ENCODE data around the gene MYOCD.

DNA sequence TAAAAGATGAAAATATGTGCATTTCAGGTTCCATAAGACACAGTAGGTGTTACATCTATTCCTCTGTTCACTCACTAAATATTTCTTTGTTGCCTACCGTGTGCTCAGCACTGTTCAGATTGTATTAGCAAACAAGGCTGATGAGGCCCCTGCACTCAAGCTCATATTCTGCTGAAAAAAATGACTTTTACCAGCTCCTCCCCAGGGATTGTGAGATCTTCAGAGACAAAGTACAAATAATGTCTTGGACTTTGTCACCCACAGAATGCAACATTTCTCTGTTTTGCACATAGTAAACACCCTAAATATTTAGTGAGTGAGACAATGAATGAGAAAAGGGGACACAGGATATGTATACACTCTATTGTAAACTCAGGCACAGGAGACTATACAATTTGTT lies 21.9 kb upstream of the MYOCD start:
- no peak for TF ChIP-seq YY1 (IDR thresholded peaks at IDR 0.05)
- TF ChIP-seq, protein P1, sequence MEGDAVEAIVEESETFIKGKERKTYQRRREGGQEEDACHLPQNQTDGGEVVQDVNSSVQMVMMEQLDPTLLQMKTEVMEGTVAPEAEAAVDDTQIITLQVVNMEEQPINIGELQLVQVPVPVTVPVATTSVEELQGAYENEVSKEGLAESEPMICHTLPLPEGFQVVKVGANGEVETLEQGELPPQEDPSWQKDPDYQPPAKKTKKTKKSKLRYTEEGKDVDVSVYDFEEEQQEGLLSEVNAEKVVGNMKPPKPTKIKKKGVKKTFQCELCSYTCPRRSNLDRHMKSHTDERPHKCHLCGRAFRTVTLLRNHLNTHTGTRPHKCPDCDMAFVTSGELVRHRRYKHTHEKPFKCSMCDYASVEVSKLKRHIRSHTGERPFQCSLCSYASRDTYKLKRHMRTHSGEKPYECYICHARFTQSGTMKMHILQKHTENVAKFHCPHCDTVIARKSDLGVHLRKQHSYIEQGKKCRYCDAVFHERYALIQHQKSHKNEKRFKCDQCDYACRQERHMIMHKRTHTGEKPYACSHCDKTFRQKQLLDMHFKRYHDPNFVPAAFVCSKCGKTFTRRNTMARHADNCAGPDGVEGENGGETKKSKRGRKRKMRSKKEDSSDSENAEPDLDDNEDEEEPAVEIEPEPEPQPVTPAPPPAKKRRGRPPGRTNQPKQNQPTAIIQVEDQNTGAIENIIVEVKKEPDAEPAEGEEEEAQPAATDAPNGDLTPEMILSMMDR (IDR thresholded peaks at IDR 0.05; ENCODE audit: low read depth, low read length, missing input control) = no peak
- no peak for TF ChIP-seq EGR1 (IDR thresholded peaks at IDR 0.05; ENCODE audit: low read depth in 2 of 2)
- TF ChIP-seq, protein P2, sequence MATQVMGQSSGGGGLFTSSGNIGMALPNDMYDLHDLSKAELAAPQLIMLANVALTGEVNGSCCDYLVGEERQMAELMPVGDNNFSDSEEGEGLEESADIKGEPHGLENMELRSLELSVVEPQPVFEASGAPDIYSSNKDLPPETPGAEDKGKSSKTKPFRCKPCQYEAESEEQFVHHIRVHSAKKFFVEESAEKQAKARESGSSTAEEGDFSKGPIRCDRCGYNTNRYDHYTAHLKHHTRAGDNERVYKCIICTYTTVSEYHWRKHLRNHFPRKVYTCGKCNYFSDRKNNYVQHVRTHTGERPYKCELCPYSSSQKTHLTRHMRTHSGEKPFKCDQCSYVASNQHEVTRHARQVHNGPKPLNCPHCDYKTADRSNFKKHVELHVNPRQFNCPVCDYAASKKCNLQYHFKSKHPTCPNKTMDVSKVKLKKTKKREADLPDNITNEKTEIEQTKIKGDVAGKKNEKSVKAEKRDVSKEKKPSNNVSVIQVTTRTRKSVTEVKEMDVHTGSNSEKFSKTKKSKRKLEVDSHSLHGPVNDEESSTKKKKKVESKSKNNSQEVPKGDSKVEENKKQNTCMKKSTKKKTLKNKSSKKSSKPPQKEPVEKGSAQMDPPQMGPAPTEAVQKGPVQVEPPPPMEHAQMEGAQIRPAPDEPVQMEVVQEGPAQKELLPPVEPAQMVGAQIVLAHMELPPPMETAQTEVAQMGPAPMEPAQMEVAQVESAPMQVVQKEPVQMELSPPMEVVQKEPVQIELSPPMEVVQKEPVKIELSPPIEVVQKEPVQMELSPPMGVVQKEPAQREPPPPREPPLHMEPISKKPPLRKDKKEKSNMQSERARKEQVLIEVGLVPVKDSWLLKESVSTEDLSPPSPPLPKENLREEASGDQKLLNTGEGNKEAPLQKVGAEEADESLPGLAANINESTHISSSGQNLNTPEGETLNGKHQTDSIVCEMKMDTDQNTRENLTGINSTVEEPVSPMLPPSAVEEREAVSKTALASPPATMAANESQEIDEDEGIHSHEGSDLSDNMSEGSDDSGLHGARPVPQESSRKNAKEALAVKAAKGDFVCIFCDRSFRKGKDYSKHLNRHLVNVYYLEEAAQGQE (IDR thresholded peaks at IDR 0.05) = no peak
- TF ChIP-seq RXRA (IDR thresholded peaks at IDR 0.05) = no peak
- no peak for TF ChIP-seq GABPA (IDR thresholded peaks at IDR 0.05 in 1 of 2, conservative IDR thresholded peaks at IDR 0.05 in 1 of 2)
- TF ChIP-seq TAF1 (conservative IDR thresholded peaks at IDR 0.05) = no peak
- TF ChIP-seq, protein P3, sequence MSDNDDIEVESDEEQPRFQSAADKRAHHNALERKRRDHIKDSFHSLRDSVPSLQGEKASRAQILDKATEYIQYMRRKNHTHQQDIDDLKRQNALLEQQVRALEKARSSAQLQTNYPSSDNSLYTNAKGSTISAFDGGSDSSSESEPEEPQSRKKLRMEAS (IDR thresholded peaks at IDR 0.05) = no peak
- TF ChIP-seq, protein P4, sequence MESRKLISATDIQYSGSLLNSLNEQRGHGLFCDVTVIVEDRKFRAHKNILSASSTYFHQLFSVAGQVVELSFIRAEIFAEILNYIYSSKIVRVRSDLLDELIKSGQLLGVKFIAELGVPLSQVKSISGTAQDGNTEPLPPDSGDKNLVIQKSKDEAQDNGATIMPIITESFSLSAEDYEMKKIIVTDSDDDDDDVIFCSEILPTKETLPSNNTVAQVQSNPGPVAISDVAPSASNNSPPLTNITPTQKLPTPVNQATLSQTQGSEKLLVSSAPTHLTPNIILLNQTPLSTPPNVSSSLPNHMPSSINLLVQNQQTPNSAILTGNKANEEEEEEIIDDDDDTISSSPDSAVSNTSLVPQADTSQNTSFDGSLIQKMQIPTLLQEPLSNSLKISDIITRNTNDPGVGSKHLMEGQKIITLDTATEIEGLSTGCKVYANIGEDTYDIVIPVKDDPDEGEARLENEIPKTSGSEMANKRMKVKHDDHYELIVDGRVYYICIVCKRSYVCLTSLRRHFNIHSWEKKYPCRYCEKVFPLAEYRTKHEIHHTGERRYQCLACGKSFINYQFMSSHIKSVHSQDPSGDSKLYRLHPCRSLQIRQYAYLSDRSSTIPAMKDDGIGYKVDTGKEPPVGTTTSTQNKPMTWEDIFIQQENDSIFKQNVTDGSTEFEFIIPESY (IDR thresholded peaks at IDR 0.05) = no peak
- no peak for TF ChIP-seq SP1 (IDR thresholded peaks at IDR 0.05)
